A549 (cell line): ENCODE data around the gene HSDL2. TPM values are rescaled to one million over a fixed set of nuclear protein-coding genes. Genes with fewer than 3 reads are reported as not detected.

ENCODE experiments used
- ATAC-seq, 2 experiments: fragments of 200-7000 bp in 1 of 2; fragments of >200 bp in 1 of 2; cut with Nextera tagmentation in 1 of 2; cut with Tn5 transposase in 1 of 2; 3 replicates each; pipeline versions ENCODE4 v1.8.0 to v1.9.1; 2018 to 2020; ENCODE audit warnings: mild to moderate bottlenecking in 1 of 2, moderate library complexity in 1 of 2
- CTCF ChIA-PET: fragments of 300-600 bp; sonication (Branson Sonifier 250); formaldehyde crosslinking; extraction: SDS; loops from one replicate; lab custom pipeline; 2021; ENCODE audit warnings: antibody characterized with exemption, inconsistent platforms; lab: Yijun Ruan, JAX
- POLR2A ChIA-PET: fragments of 350-600 bp; formaldehyde crosslinking; extraction: SDS; loops from one replicate; lab custom pipeline; 2021; ENCODE audit warnings: antibody characterized with exemption, inconsistent platforms; lab: Yijun Ruan, JAX
- DNase-seq, 2 experiments: peaks; one replicate each; pipeline versions ENCODE4 v3.0.0 to v3.0.0-alpha.2; 2011 to 2016; ENCODE audit warnings: low read depth in 1 of 2, low spot score in 1 of 2
- FAIRE-seq: peaks from 2 replicates; lab custom pipeline; 2011; peaks lifted over from hg19 to GRCh38; lab: Jason Lieb, UNC
- H3K27ac ChIP-seq, 2 experiments: fragments of >200 bp; sonication (Bioruptor Twin); formaldehyde crosslinking; 3 replicates each; pipeline ENCODE4 v1.5.1; 2016 to 2017
- H3K4me1 ChIP-seq: fragments of >200 bp; sonication (Bioruptor Twin); formaldehyde crosslinking; 3 replicates; pipeline ENCODE4 v1.6.1; 2016
- H3K4me2 ChIP-seq: fragments of >200 bp; sonication (Bioruptor Twin); formaldehyde crosslinking; 3 replicates; pipeline ENCODE4 v1.6.1; 2016
- H3K4me3 ChIP-seq: fragments of >200 bp; sonication (Bioruptor Twin); formaldehyde crosslinking; 3 replicates; pipeline ENCODE4 v1.5.1; 2016
- H3K9me3 ChIP-seq: fragments of >200 bp; sonication (Bioruptor Twin); formaldehyde crosslinking; 3 replicates; pipeline ENCODE4 v1.6.1; 2016
- ATOH8 ChIP-seq: fragments of 250-450 bp; sonication (Bioruptor Pico); IDR thresholded peaks from 2 replicates; pipeline ENCODE4 v1.5.0; 2020; ENCODE audit warnings: low read depth, mild to moderate bottlenecking, moderate library complexity
- BCL3 ChIP-seq: fragments of >200 bp; sonication (Bioruptor Twin); formaldehyde crosslinking; IDR thresholded peaks from 3 replicates; pipeline ENCODE4 v1.6.1; 2016
- BHLHE40 ChIP-seq: IDR thresholded peaks from 2 replicates; pipeline ENCODE4 v1.6.1; 2012; ENCODE audit warnings: low read depth, low read length, inconsistent platforms
- CBX2 ChIP-seq: fragments of 200-600 bp; sonication (generic); IDR thresholded peaks from 2 replicates; pipeline ENCODE4 v1.6.1; 2016; ENCODE audit warnings: low read depth, mild to moderate bottlenecking, borderline replicate concordance
- CHD2 ChIP-seq: fragments of 150-350 bp; IDR thresholded peaks from 2 replicates; pipeline ENCODE4 v1.6.1; 2014; ENCODE audit warnings: low read length; ENCODE audit not compliant: partially characterized antibody
- CHD4 ChIP-seq: fragments of 200-600 bp; sonication (generic); IDR thresholded peaks from 2 replicates; pipeline ENCODE4 v1.6.1; 2016; ENCODE audit warnings: antibody characterized with exemption, mild to moderate bottlenecking, borderline replicate concordance
- EHMT2 ChIP-seq: fragments of 200-600 bp; sonication (generic); IDR thresholded peaks from 2 replicates; pipeline ENCODE4 v1.6.1; 2016; ENCODE audit warnings: antibody characterized with exemption, low read depth, mild to moderate bottlenecking, moderate library complexity
- EP300 ChIP-seq, 2 experiments: fragments of >200 bp; sonication (Bioruptor Twin); formaldehyde crosslinking; IDR thresholded peaks; 2 replicates in 1 of 2; 3 replicates in 1 of 2; pipeline ENCODE4 v1.6.1; 2016 to 2017
- HDAC2 ChIP-seq: fragments of 200-600 bp; sonication (generic); IDR thresholded peaks from 2 replicates; pipeline ENCODE4 v1.6.1; 2016
- HEYL ChIP-seq: fragments of 250-450 bp; sonication (Bioruptor Pico); IDR thresholded peaks from 2 replicates; pipeline ENCODE4 v1.8.0; 2021; ENCODE audit warnings: mild to moderate bottlenecking, moderate library complexity
- HOXA7 ChIP-seq: fragments of 250-450 bp; sonication (Bioruptor Pico); IDR thresholded peaks from 2 replicates; pipeline ENCODE4 v1.5.0; 2020; ENCODE audit warnings: mild to moderate bottlenecking, moderate library complexity
- HOXB5 ChIP-seq: fragments of 250-450 bp; sonication (Bioruptor Pico); IDR thresholded peaks from 2 replicates; pipeline ENCODE4 v1.5.0; 2020; ENCODE audit warnings: mild to moderate bottlenecking, moderate library complexity
- JUN ChIP-seq, 2 experiments: fragments of >200 bp; sonication (Bioruptor Twin); formaldehyde crosslinking; IDR thresholded peaks; 2 replicates in 1 of 2; 3 replicates in 1 of 2; pipeline ENCODE4 v1.6.1; 2016 to 2017
- JUNB ChIP-seq: fragments of >200 bp; sonication (Bioruptor Twin); formaldehyde crosslinking; IDR thresholded peaks from 2 replicates; pipeline ENCODE4 v1.6.1; 2016
- KDM1A ChIP-seq: fragments of 200-600 bp; sonication (generic); IDR thresholded peaks from 2 replicates; pipeline ENCODE4 v1.6.1; 2016; ENCODE audit warnings: low read depth, mild to moderate bottlenecking
- MAFK ChIP-seq: fragments of 450-650 bp; IDR thresholded peaks from 2 replicates; pipeline ENCODE4 v1.6.1; 2014; ENCODE audit not compliant: partially characterized antibody
- MAZ ChIP-seq: fragments of 150-350 bp; IDR thresholded peaks from 2 replicates; pipeline ENCODE4 v1.6.1; 2014; ENCODE audit warnings: antibody characterized with exemption, low read depth, low read length, borderline replicate concordance
- MYC ChIP-seq: IDR thresholded peaks from 2 replicates; pipeline ENCODE4 v1.6.1; 2012; ENCODE audit warnings: mild to moderate bottlenecking, inconsistent platforms, low read length, improper control_type of control experiment, borderline replicate concordance
- NFE2L2 ChIP-seq: fragments of 150-350 bp; conservative IDR thresholded peaks from 2 replicates; pipeline ENCODE4 v1.6.1; 2014; ENCODE audit warnings: low read length
- PHF8 ChIP-seq: fragments of 200-600 bp; sonication (generic); IDR thresholded peaks from 2 replicates; pipeline ENCODE4 v1.6.1; 2016; ENCODE audit warnings: low read depth, mild to moderate bottlenecking, antibody characterized with exemption, moderate library complexity, borderline replicate concordance
- POLR2AphosphoS2 ChIP-seq: conservative IDR thresholded peaks from 2 replicates; pipeline ENCODE4 v1.6.1; 2012; ENCODE audit warnings: low read length, improper control_type of control experiment, inconsistent platforms
- RCOR1 ChIP-seq: fragments of 150-350 bp; IDR thresholded peaks from 2 replicates; pipeline ENCODE4 v1.6.1; 2014; ENCODE audit warnings: antibody characterized with exemption, low read length, low read depth
- REST ChIP-seq: fragments of 200-600 bp; sonication (generic); IDR thresholded peaks from 2 replicates; pipeline ENCODE4 v1.6.1; 2016; ENCODE audit warnings: antibody characterized with exemption, mild to moderate bottlenecking, moderate library complexity
- TP53 ChIP-seq: fragments of 250-450 bp; sonication (Bioruptor Pico); IDR thresholded peaks from 2 replicates; pipeline ENCODE4 v1.5.0; 2021; ENCODE audit warnings: mild to moderate bottlenecking, moderate library complexity
- USF2 ChIP-seq: fragments of 450-650 bp; IDR thresholded peaks from 2 replicates; pipeline ENCODE4 v1.6.1; 2014; ENCODE audit warnings: antibody characterized with exemption
- ZC3H11A ChIP-seq: fragments of 450-650 bp; IDR thresholded peaks from 2 replicates; pipeline ENCODE4 v1.6.1; 2014; ENCODE audit warnings: antibody characterized with exemption, mild to moderate bottlenecking
- WGBS: methylation state at CpG from one replicate; pipeline ENCODE4 v1.1.6; 2017; ENCODE audit errors: missing lambda C conversion rate; 5-methylcytosine and 5-hydroxymethylcytosine counted together
- polyA plus RNA-seq, 4 experiments: library from polyadenylated mRNA; depleted of rRNA in 3 of 4; stranded (reverse); fragments of >200 nt; fragmentation: RNase III in 1 of 4; extraction: RNeasy Plus Mini Kit Qiagen cat#74134 plus additional on column Dnase treatment in 1 of 4; gene quantifications; 2 replicates in 3 of 4; 3 replicates in 1 of 4; pipeline ENCODE4 v1.2.3, GENCODE V29; 2011 to 2017
- TF ChIP-seq, protein P1 (sequence below): IDR thresholded peaks from 2 replicates; pipeline ENCODE4 v1.6.1; 2012; ENCODE audit warnings: low read depth, borderline replicate concordance
- TF ChIP-seq, protein P2 (sequence below): IDR thresholded peaks from 2 replicates; pipeline ENCODE4 v1.6.1; 2012

Gene HSDL2
- polyA plus RNA-seq, 2 of the 4 experiments (the other 2 are of a cell fraction), result 47.4 to 47.7 TPM

DNA sequence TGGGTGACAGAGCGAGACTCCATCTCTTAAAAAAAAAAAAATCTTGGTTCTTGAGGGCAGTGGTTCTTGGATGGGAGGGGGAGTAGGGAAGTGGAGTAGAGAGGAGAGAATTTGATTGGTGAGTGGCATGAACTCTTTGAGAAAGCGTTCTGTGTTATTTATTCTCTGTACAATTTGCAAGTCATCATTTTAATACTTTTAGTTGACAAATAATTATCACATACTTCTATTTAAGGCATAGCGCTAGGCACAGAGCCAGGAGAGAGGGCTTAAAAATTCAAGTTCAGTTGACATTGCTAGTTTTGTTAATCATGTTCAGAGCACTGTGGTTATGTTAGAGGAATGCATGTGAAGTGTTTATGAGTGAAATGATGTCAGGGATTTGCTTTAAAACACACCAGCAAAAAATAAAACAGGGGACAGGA, 24.6 kb downstream of the HSDL2 start:
- CTCF ChIA-PET, result interaction anchor here (1.1 kb wide), 1 partner anchor 10 kb away, joined by 4 read pairs; no protein-coding TSS in a partner anchor
- Histone ChIP-seq H3K4me1 (no peaks in the 10 kb centered on the region), H3K4me2 (no peak overlapping the region), H3K9me3 (no peaks in the 10 kb centered on the region), H3K27ac (no peak overlapping the region), H3K4me3 (no peak overlapping the region)
- FAIRE-seq (no peak), DNase-seq (no peak), ATAC-seq (no peak)
- TF ChIP-seq HOXB5 (CRISPR knock-in tag) (no peak), HEYL (no peak), NFE2L2 (peak; percentile 75), PHF8 (no peak), MAFK (peak; percentile 84), HOXA7 (CRISPR knock-in tag) (no peak), EHMT2 (no peak), ATOH8 (no peak)
- POLR2A ChIA-PET, result no interaction called here
- WGBS, result 92% methylated on average over 3 of the region's 3 CpGs

- ChIA-PET POLR2A (no interaction called here), CTCF (no interaction called here)
- no peak overlapping the region for H3K4me2 ChIP-seq
- H3K4me3 ChIP-seq, result no peak overlapping the region
- H3K9me3 ChIP-seq, result no peaks in the 10 kb centered on the region
- no peak for TF ChIP-seq ZC3H11A
- TF ChIP-seq KDM1A, result no peak
- TF ChIP-seq CHD2, result no peak
- TF ChIP-seq BHLHE40, result no peak
- TF ChIP-seq TP53 (CRISPR knock-in tag), result no peak
- TF ChIP-seq POLR2AphosphoS2, result no peak
- TF ChIP-seq USF2, result no peak
- no peak for TF ChIP-seq MYC
- TF ChIP-seq CBX2, result no peak
- no peak for TF ChIP-seq BCL3
- no peak for TF ChIP-seq EP300 (IDR thresholded peaks at IDR 0.05)
- no peak for TF ChIP-seq HDAC2
- H3K4me1 ChIP-seq, result peaks cover 10% of the 10 kb centered on the region; the same call in 1 of the 3 replicates
- 88% methylated on average over 3 of the region's 3 CpGs for WGBS
- no peak overlapping the region for H3K27ac ChIP-seq
- FAIRE-seq, result no peak
- no peak for ATAC-seq
- no peak for DNase-seq
Measured at GRCh38 chr9:112408275-112408674, 28.4 kb downstream of the HSDL2 start.

GRCh38 chr9:112408819-112409218, 28.9 kb downstream of the HSDL2 start:
- FAIRE-seq (no peak), ATAC-seq (no peak), DNase-seq (no peak)
- H3K9me3 ChIP-seq, result no peaks in the 10 kb centered on the region
- H3K4me2 ChIP-seq, result no peak overlapping the region
- POLR2A ChIA-PET, result no interaction called here
- no peak for TF ChIP-seq NFE2L2
- TF ChIP-seq JUN (IDR thresholded peaks at IDR 0.05), result no peak
- TF ChIP-seq MAZ, result no peak
- TF ChIP-seq, protein P1, sequence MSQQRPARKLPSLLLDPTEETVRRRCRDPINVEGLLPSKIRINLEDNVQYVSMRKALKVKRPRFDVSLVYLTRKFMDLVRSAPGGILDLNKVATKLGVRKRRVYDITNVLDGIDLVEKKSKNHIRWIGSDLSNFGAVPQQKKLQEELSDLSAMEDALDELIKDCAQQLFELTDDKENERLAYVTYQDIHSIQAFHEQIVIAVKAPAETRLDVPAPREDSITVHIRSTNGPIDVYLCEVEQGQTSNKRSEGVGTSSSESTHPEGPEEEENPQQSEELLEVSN, result no peak
- no peak for TF ChIP-seq ZC3H11A
- TF ChIP-seq REST, result no peak
- TF ChIP-seq RCOR1, result no peak
- TF ChIP-seq KDM1A, result no peak
- no peak for TF ChIP-seq CHD4
- no peak for TF ChIP-seq EP300 (IDR thresholded peaks at IDR 0.05)
- TF ChIP-seq, protein P2, sequence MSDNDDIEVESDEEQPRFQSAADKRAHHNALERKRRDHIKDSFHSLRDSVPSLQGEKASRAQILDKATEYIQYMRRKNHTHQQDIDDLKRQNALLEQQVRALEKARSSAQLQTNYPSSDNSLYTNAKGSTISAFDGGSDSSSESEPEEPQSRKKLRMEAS, result no peak
- TF ChIP-seq MAFK, result no peak
- no peak for TF ChIP-seq JUNB
- CTCF ChIA-PET, result no interaction called here
- no peak overlapping the region for H3K27ac ChIP-seq
- 90% methylated on average over 4 of the region's 4 CpGs for WGBS
- peaks cover 10% of the 10 kb centered on the region; the same call in 1 of the 3 replicates for H3K4me1 ChIP-seq
- H3K4me3 ChIP-seq, result no peak overlapping the region
